ENCODE measurements around the gene C6orf118.
A peak's percentile ranks its signal among the peaks of the same experiment; 100 is the strongest.

Gene C6orf118

GRCh38 chr6:165243801-165244200 lies 65.6 kb downstream of the C6orf118 start:
- no peak overlapping the region for H3K4me3 ChIP-seq (ENCODE audit: low read length)
- no peaks in the 10 kb centered on the region for H3K4me1 ChIP-seq (ENCODE audit: control insufficient read depth, insufficient read depth, low read length)
- H3K9ac ChIP-seq (ENCODE audit: low read length), result no peak overlapping the region
- H3K36me3 ChIP-seq (ENCODE audit: control insufficient read depth, insufficient read depth, low read length, severe bottlenecking), result no peaks in the 10 kb centered on the region
- DNase-seq (ENCODE audit: low read depth), result no peak
- H3K9me3 ChIP-seq (ENCODE audit: control insufficient read depth, low read length), result no peaks in the 10 kb centered on the region
- H3K27me3 ChIP-seq (replicated peaks; ENCODE audit: control insufficient read depth, insufficient read depth, low read length), result no peaks in the 10 kb centered on the region

GRCh38 chr6:165236326-165236725 lies 73.1 kb downstream of the C6orf118 start:
- Histone ChIP-seq H3K36me3 (ENCODE audit: control insufficient read depth, insufficient read depth, low read length, severe bottlenecking) (no peaks in the 10 kb centered on the region), H3K4me1 (ENCODE audit: control insufficient read depth, insufficient read depth, low read length) (peaks cover 8% of the 10 kb centered on the region), H3K9ac (ENCODE audit: low read length) (no peak overlapping the region), H3K9me3 (ENCODE audit: control insufficient read depth, low read length) (peaks cover 8% of the 10 kb centered on the region), H3K4me3 (ENCODE audit: low read length) (no peak overlapping the region), H3K27me3 (replicated peaks; ENCODE audit: control insufficient read depth, insufficient read depth, low read length) (no peaks in the 10 kb centered on the region)
- no peak for DNase-seq (ENCODE audit: low read depth)

GRCh38 chr6:165232731-165233488 lies 76.5 kb downstream of the C6orf118 start:
- Histone ChIP-seq H3K9ac (ENCODE audit: low read length) (no peak overlapping the region), H3K9me3 (ENCODE audit: control insufficient read depth, low read length) (peaks cover 8% of the 10 kb centered on the region), H3K27me3 (replicated peaks; ENCODE audit: control insufficient read depth, insufficient read depth, low read length) (no peaks in the 10 kb centered on the region), H3K36me3 (ENCODE audit: control insufficient read depth, insufficient read depth, low read length, severe bottlenecking) (no peaks in the 10 kb centered on the region), H3K4me1 (ENCODE audit: control insufficient read depth, insufficient read depth, low read length) (peaks cover 16% of the 10 kb centered on the region), H3K4me3 (ENCODE audit: low read length) (no peak overlapping the region)
- DNase-seq (ENCODE audit: low read depth), result no peak

GRCh38 chr6:165231581-165232561 lies 77.5 kb downstream of the C6orf118 start:
- no peak for DNase-seq (ENCODE audit: low read depth)
- Histone ChIP-seq H3K4me1 (ENCODE audit: control insufficient read depth, insufficient read depth, low read length) (peaks cover 24% of the 10 kb centered on the region), H3K4me3 (ENCODE audit: low read length) (peak overlapping the region; percentile 49), H3K36me3 (ENCODE audit: control insufficient read depth, insufficient read depth, low read length, severe bottlenecking) (no peaks in the 10 kb centered on the region), H3K9me3 (ENCODE audit: control insufficient read depth, low read length) (peaks cover 8% of the 10 kb centered on the region), H3K27me3 (replicated peaks; ENCODE audit: control insufficient read depth, insufficient read depth, low read length) (no peaks in the 10 kb centered on the region), H3K9ac (ENCODE audit: low read length) (peak overlapping the region; percentile 21)

GRCh38 chr6:165231177-165231576 lies 78.2 kb downstream of the C6orf118 start:
- Histone ChIP-seq H3K9ac (ENCODE audit: low read length) (no peak overlapping the region), H3K36me3 (ENCODE audit: control insufficient read depth, insufficient read depth, low read length, severe bottlenecking) (no peaks in the 10 kb centered on the region), H3K27me3 (replicated peaks; ENCODE audit: control insufficient read depth, insufficient read depth, low read length) (no peaks in the 10 kb centered on the region), H3K9me3 (ENCODE audit: control insufficient read depth, low read length) (peaks cover 5% of the 10 kb centered on the region), H3K4me3 (ENCODE audit: low read length) (no peak overlapping the region), H3K4me1 (ENCODE audit: control insufficient read depth, insufficient read depth, low read length) (peaks cover 24% of the 10 kb centered on the region)
- DNase-seq (ENCODE audit: low read depth), result no peak
